GM18868 (cell line): ENCODE data around the gene RPL36AL.
"Not testable (repeated sequence)": the region's sequence is repeated elsewhere in the genome, so short reads cannot be mapped to it uniquely, and the experiment has no call there.

Experiments used
- ATAC-seq: cut with Tn5 transposase; IDR thresholded peaks from one replicate; pipeline ENCODE4 v1.9.1; 2021; ENCODE audit warnings: mild to moderate bottlenecking, moderate library complexity; ENCODE audit not compliant: unreplicated experiment

The RPL36AL gene

DNA sequence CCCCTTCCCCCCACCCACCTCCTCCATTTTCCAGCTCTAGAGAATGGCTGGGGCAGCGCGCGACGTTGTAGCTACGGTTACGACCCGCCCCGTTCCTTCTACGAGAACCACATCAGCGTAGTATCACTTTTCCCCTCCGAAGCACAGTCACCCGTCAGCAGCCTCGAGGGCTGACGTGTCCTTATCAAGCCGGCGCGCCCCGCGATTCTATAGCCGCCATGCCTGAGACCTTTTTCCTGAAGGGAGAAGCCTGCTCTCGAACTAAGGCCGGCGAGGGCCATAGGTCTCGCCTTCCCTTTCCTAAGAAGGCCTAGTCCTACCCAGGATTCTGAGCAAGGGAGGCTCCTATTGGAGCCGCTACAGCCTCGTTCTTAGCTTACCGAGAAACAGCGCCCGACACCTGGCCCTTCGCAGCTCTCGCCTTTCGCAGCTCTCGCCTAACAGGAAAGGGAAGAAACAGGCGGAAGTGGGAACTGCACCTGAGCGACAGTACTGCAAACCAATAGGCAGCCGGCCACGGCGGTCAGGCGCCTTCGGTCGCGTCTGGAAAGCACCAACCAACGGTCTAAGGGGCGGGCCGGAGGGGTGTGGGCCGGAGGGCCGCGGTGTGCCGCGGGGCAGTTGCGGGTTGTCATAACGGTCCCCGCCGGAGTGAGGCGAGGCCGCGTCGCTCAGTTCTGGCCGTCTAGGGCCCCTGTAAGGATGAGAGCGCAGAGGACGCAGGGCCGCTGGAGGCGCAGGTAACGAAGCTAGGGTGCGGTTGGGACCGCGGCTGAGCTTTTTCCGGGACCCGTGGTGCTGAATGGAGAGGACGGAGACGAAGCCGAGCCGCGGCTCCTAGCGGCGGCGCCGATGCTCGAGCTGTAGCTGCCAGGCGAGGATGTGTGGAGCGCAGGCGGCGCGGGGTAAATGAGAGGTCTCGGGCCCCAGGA is at the start of gene RPL36AL, which contains the start of gene MGAT2:
Gene RPL36AL (minus strand): TSS at position 445 of the 932 bp plus-strand sequence. CDS start 1,522 bp downstream, outside the sequence.
Gene MGAT2 (plus strand): TSS at position 618 of the 932 bp plus-strand sequence. CDS start 470 bp downstream, outside the sequence.
- peak; percentile 94 for ATAC-seq

DNA sequence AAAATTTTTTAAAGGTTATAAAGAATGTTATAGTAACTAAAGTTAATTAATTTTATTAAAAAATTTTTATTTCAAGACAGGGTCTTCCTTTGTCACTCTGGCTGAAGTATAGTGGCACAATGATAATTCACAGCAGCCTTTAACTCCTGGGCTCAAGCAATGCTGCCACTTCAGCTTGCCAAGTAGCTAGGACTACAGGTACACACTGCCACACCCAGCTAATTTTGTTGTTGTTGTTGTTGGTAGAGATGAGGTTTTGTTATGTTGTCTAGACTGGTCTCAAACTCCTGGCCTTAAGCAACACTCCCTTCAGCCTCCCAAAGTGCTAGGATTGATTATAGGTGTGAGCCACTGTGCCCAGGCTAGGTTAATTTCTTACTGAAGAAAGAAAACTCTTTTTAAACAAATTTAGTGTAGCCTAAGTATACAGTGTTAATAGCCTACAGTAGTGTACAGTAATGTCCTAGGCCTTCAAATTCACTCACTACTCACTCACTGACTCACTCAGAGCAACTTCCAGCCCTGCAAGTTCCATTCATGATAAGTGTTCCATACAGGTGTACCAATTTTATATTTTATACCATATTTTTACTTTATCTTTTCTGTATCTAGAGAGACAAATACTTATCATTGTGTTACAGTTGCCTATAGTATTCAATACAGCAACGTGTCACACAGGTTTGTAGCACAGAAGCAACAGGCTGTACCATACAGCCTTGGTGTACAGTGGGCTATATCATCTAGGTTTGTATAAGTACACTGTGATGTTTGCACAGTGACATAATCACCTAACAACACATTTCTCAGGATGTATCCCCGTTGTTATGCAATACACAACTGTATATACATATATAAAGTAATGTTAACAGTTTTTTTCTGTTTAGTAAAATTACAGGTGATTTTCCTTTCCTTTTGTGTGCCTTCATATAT is 39.4 kb upstream of the RPL36AL start:
- no peak for ATAC-seq

DNA sequence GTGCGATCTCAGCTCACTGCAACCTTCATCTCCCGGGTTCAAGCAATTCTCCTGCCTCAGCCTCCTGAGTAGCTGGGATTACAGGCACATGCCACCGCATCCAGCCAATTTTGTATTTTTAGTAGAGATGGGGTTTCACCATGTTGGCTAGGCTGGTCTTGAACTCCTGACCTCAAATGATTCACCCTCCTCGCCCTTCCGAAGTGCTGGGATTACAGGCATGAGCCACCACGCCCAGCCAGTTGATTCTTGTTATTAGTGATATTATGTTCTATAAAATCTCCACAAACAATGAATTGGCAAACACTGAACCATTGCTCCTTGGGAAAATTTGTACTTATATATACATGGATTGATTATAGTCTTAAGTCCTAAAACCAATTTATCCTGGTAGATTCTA is 37.1 kb upstream of the RPL36AL start:
- ATAC-seq: not testable (repeated sequence)

DNA sequence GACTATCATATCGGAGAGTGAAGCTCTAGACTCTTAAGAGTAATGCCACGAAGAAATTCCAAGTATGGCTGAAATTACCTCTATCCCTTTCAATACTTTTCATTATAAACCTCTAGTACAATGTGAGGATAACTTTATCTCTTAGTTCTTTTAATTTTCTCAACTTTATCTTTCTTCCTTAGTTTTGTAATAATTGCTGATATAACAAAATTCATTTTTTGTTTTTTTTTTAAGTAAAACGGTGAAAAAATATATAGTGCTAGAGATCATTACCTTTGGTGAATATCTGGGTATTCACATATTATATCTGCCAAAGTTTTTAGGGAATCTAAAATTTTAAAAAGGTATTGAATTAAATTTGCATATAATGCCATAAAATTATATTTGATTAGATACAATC is 34.1 kb upstream of the RPL36AL start:
- no peak for ATAC-seq

DNA sequence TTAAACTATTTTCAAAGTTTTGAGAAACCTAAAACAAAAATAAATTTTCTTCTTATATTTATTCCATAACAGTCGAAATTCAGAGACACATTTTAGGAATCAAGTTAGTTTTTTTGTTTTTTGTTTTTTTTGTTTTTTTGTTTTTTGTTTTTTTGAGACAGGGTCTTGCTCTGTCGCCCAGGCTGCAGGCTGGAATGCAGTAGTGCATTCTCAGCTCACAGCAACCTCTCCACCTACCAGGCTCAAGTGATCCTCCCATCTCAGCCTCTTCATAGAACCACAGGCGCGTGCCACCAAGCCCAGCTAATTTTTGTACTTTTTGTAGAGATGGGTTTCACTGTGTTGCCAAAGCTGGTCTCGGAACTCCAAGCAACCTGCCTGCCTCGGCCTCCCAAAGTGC is 33.1 kb upstream of the RPL36AL start:
- no peak for ATAC-seq

DNA sequence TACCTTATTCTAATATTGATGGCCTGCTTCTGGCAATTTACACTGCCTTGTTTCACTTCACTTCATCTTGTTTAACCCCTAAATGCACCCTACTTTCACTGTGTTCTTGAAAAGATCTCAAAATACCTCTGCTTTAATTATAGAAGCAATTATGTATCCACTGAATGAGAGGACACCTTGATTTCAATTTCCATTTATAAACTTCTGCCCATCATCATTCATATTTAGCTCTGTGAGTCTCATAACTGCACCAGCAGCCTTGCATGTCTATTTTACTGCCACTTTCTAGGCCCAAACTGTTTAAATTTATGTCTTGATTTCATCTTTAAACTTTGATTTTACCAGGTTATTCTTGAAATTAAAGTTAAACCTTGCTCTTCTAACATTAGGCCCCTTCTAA is 21.7 kb upstream of the RPL36AL start:
- peak; percentile 46 for ATAC-seq

DNA sequence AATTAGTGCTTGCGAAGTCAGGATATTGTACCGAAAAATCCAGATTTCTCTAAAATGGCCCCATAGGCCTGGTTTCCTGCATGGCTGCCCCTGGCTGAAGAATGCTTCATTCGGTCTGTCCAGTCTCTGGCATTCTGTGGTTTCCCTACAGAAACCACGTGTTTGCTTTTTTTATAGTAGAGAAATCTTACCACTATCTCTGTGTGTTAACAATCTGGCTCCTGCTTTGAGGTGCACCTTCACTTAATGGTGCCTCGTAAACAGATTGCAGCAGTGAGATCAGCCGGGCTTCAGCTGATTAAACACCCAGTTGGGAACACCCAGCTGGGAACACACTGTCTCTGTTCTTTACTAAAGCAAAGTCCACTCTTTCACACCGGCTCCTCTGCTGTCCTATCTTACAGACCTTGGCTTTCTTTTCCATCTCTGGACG is 21.3 kb upstream of the RPL36AL start:
- ATAC-seq: peak; percentile 39

DNA sequence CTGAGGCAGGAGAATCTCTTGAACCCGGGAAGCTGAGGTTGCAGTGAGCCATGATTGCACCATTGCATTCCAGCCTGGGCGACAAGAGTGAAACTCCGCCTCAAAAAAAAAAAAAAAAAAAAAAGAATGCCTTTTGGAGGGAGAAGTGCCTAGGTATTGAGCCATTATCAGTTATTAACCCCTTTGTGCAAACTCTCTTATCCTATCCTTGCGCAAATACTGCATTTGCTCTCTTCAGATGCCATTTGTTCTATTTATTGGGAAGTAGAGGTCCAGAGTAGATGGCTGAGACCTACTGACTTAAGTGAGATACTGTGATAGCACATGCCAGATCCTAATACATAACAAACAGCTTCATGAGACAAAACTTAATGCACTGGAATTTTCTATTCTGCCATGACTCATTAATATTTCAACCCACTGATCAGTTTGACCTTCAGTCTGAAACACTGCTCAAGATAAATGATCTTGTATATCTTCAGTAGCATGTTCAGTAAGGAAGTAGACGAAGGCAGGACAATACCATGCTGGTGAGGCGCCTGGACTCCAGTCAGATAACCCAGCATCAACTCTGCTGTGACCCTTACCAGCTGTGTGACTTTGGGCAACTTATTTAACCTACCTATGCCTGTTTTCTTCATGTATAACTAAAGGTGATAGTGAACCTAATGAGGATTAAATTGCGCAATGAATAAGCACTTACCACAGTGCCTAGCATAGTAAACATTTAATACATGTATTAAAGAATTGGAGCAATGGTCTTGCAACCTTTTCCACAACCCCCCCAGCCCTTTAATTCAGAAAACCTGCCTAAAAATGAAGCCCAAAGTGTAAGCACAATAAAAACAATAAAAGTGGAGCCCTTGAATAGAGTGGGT is 20.4 kb upstream of the RPL36AL start:
- ATAC-seq: no peak

DNA sequence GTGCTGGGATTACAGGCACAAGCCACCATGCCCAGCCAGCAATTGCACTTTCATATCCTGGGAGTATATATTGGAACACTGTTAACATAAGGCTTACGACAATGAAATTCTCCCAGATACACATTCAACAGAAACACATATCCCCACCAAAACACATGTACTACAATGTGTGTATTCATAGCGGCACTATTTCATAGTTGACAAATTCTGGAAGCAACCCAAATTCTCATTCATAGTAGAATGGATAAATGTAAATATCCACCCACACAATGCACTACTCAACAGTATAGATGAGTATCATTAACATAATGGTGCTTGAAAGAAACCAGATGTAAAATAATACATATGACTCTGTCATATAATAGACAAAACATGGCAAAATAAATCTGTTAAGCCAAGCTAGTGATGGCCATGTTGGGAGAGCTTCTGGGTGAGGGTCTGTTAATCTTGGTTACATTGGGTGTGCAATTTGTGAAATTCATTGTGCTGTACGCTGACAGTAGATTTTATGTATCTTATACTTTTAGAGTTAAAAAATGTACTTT is 17.2 kb upstream of the RPL36AL start:
- ATAC-seq: no peak

DNA sequence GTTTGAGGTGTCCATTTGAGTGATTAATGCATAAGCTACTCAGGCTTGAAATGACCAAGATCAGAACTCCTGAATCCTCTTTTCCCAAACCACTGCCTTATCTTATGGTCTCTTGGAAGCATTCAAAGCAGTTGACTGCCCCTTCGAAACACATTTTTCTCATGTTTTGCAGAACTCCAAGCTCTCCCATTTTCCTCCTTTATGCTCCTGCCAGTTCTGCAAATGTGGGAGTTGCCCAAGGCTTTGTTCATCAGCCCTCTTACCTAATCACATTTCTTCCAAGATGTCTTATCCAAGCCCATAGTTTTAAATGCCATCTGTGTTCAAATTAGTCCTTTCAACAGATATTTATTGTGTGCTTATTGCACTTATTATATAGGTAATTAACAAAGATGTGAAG is 16.4 kb upstream of the RPL36AL start:
- no peak for ATAC-seq

DNA sequence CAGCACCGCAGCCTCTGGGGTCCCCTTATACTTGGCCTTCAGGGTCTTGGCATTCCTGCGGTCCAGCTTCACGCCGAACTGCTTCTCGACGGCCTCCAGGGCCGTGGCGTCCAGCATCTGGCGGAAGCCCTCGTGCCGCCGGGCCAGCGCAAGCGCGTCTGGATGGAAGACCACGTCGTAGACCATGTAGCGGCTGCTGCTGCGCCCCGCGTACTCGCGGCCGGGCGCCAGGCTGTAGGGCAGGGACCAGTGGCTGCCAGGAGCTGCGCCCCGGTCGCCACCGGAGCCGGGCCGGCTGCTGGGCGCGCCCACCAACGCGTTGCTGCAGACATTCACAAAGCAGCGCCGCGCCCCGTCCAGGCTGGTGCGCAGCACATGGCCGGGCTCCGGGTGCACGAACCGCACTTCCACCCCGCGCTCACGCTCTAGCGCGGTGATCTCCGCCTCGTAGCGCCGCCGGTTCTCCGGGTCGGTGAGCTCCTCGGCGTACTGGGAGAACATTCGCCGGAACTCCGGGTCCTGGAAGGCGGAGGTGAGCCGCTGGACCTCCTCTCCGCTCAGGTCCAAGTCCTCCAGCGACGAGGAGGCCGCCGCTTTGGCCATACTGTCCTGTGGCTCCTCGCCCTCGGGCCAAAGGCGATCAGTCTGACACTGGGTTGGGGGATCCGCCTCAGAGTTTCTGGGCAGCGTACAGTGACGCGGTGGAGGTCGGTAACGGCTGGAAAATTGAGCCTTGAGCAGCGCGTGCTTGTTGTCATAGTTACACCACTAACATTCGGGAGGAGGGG is 14.3 kb upstream of the RPL36AL start, which contains the start of gene DNAAF2:
Gene DNAAF2 (minus strand): TSS at position 698 of the 788 bp plus-strand sequence. CDS start 95 bp downstream, at position 603.
- peak; percentile 30 for ATAC-seq

DNA sequence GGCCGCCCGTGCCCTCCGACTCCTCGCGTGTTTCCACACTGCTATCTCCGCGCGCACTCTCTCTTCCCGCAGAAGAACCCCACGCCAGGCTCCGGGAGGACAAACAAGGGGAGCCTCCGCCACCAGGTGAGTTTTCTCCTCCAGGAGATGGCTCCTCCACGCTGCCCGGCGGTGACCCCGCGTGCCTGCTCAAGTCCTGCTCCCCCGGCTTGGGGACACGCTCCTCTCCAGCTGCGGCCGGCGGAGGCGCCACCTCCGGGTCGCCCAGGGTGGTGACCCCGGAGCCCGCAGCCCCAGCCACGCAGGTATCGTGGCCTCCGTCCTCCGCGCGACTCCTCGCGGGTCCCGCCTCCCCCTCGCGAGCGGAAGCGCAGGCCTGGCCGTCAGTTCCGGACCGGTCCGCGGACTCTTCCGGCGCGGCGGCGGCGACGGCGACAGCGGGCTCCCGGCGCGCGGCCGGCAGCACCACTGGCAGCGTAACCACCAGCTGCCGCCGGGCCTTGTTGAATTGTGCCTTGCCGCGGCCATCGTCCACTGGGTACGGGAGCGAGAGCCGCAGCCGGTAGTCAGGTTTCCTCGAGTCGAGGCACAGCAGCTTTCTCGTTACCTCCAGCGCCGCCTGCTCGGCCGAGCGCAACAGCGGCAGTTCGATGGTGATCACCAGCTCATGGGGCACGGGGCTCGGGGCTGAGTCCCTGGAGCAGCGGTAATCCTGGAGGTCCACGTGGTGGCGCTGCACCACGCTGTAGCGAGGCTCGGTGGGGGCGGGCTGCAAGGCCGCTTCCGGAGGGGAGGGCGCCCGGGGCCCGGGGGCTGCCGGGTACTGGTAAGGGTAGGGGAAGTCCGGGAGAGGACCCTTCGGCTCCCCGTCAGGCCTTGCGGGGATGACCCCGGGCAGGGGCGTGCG is 13.5 kb upstream of the RPL36AL start:
- peak; percentile 82 for ATAC-seq

DNA sequence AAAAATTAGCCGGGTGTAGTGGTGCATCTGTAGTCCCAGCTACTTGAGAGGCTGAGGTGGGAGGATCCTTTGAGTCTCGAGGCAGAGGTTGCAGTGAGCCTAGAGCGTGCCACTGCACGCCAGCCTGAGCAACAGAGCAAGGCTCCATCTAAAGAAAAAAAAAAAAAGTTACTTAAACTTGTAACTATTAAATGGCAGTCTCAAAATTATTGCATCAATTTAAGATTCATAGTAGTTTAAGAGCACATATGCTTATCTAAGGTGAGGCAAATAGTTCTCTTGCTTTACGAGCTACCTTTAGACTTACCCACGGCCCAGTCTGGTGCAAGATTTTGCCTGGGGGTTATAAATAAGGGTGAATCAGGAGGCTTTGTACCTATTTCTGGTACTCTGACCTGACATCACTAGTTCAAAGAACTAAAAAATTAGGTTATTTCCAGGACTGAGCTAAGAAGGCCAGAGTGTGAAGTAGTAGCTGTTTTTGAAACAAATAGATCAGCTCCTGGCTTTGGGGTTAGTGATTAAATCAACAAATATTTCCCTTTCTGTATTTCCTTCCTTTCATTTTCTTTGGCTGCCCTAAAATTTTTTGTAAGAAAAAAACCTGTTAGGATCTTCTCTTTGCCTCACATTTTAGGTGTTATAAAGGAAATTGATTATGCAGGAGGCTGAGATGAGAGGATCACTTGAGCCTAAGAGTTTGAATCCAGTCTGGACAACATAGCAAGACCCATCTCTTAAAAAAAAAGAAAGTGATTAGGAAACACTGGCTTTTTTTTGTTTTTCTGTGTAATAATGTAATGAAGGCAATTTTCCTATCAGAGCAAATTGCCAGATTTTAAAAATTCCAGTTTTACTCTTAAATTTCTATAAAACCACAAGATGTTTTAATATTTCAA is 3.8 kb upstream of the RPL36AL start:
- ATAC-seq: peak; percentile 16

DNA sequence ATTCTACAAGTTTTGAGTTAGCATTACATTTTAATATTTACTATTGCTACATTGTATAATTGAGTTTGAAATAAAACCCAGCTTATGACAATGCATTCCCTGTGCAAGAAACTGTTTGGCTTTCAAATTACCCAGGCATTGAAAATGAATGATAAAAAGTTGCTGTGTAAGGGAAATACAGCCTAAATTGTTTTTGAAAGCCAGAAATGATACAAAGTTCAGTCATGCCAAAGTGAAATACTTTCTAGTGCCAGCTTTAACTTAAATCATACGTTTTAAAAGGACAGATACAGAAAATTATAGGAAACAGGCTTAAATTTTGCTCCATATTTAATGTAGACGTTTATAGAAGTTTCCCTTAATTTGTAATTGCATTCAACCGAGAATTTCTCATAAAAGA is 3.0 kb upstream of the RPL36AL start:
- no peak for ATAC-seq

DNA sequence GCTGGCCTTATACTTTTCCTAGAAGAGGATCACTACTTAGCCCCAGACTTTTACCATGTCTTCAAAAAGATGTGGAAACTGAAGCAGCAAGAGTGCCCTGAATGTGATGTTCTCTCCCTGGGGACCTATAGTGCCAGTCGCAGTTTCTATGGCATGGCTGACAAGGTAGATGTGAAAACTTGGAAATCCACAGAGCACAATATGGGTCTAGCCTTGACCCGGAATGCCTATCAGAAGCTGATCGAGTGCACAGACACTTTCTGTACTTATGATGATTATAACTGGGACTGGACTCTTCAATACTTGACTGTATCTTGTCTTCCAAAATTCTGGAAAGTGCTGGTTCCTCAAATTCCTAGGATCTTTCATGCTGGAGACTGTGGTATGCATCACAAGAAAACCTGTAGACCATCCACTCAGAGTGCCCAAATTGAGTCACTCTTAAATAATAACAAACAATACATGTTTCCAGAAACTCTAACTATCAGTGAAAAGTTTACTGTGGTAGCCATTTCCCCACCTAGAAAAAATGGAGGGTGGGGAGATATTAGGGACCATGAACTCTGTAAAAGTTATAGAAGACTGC is 1.7 kb upstream of the RPL36AL start:
- no peak for ATAC-seq

DNA sequence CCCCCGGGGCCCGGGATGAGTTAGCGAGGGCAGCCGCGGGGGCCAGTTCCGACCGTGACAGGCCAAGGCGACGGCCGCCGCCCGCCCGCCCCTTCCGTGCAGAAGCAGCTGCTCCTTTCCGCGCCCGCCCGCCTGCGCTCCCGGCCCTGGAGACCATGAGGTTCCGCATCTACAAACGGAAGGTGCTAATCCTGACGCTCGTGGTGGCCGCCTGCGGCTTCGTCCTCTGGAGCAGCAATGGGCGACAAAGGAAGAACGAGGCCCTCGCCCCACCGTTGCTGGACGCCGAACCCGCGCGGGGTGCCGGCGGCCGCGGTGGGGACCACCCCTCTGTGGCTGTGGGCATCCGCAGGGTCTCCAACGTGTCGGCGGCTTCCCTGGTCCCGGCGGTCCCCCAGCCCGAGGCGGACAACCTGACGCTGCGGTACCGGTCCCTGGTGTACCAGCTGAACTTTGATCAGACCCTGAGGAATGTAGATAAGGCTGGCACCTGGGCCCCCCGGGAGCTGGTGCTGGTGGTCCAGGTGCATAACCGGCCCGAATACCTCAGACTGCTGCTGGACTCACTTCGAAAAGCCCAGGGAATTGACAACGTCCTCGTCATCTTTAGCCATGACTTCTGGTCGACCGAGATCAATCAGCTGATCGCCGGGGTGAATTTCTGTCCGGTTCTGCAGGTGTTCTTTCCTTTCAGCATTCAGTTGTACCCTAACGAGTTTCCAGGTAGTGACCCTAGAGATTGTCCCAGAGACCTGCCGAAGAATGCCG is 872 bp upstream of the RPL36AL start:
- peak; percentile 29 for ATAC-seq
